GM15510 (cell line): ENCODE results near the gene CARS1.

Source experiments
- POLR2A ChIP-seq: IDR thresholded peaks from 3 replicates; pipeline ENCODE4 v1.6.1; 2011; ENCODE audit warnings: borderline replicate concordance; ENCODE audit not compliant: insufficient read length; ENCODE audit errors: extremely low read depth

CARS1 gene

DNA sequence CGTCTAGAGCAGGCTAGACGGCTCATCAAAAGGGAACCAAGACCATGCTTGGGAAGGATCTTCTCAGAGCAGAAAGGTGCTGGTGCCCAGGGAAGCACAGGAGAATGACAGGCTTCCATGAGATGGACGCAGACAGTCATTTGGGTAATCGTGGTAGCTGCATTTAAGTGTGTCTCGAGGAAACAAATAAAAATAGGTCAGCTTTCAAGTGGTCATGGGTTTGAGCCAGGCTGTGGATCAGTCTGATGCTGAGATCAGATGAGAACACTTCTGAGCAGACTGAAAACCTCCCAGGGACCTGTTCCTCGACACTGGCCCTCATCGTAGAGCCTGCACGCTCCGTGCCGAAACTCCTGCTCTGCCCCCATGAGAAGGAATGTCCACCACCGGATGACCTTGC, 4.7 kb downstream of the CARS1 start:
- TF ChIP-seq POLR2A: no peak

DNA sequence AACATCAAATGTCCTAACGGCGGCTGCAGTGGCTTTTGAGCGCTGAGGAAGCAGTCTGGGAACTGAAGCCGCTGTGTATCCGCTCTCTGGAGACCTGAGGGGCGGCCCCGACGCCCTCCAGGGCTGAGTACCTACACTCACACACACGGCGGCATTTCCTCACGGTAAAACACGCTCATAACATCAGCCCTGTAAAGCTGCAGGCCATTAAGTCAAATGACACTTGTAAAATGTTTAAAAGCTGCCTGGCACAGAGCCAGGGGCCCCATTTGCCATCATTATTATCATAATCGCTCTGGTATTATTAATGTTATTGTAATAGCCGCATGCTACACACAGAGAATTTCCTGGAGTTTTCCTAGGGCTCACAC, 5.1 kb downstream of the CARS1 start:
- TF ChIP-seq POLR2A: no peak

GRCh38 chr11:3051196-3052108, 5.8 kb downstream of the CARS1 start:
- TF ChIP-seq POLR2A: no peak

GRCh38 chr11:3050386-3051195, 6.6 kb downstream of the CARS1 start:
- no peak for TF ChIP-seq POLR2A

GRCh38 chr11:3049430-3050243, 7.6 kb downstream of the CARS1 start:
- peak; percentile 22 for TF ChIP-seq POLR2A

GRCh38 chr11:3047637-3048036, 9.6 kb downstream of the CARS1 start:
- no peak for TF ChIP-seq POLR2A

DNA sequence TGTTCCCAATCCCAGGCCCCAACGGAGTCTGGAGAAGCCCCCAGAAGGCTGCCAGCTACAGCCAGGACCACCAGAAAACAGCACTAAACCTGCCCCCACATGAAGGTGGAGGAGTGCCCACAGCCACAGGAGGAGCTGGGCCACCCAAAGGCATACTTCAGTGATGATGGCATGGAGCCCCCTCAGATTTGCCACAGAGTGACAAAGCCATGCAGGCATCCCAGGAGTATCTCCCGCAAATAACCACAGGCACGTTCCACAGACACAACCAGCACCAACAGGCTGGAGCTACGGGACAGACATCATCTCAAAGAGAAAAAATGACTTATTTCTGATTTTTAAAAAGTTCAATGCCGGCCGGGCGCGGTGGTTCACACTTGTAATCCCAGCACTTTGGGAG, 10.6 kb downstream of the CARS1 start:
- no peak for TF ChIP-seq POLR2A

DNA sequence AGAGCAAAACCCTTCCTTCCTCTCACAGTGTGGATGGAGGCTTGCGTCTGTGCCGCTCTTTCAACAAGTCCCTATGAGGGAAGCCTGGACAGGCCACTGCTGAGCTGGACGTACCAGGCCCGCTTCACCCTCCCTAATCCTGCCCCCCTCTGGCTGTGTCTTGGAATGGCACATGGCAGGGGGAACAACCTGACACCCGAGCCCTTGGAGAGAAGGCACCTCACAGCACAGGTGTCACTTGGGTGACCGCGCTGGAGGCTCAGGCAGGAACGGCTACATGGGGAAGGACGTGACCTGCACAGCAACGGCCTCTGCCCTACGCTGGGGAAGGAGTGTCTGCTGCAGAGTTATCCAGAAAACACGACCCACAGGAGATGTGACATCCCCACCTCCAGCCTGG, 11.0 kb downstream of the CARS1 start:
- no peak for TF ChIP-seq POLR2A

DNA sequence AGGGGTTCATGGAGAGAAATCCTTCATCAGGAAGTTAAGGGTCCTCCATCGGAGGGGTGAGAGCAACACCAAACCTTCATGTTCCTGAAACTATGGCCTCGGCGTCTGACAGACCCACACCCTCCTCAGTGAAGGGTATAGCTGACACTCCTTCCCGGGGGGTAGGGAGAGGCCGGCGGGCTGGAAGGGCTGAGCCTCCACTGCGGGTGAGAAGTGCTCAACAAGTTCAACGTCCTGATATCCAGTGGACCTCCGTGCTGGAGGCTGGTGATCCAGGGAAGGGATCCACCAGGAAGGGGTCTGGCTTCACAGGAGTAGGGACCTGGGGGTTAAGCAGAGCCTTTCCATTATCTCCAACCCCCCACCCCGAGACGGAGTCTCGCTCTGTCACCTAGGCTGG, 12.3 kb downstream of the CARS1 start:
- no peak for TF ChIP-seq POLR2A

DNA sequence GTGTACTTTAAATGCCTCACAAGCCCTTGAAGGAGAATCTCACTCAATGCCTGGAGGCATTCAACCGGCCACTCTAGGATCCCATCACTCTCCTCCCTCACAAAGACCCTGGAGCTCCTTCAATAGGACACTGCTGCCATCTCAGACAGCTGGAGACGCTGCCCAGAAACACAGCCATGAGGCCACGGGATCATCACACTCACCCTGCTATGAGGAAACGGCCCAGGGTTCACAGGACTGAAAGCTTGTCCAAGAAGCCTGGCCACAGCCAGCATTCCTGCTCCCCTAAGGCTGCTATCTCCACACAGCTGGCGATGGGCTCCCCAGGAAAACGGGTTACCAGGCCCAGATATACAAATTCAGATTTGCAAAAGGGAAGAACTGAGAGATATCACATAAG, 13.2 kb downstream of the CARS1 start:
- TF ChIP-seq POLR2A: no peak

DNA sequence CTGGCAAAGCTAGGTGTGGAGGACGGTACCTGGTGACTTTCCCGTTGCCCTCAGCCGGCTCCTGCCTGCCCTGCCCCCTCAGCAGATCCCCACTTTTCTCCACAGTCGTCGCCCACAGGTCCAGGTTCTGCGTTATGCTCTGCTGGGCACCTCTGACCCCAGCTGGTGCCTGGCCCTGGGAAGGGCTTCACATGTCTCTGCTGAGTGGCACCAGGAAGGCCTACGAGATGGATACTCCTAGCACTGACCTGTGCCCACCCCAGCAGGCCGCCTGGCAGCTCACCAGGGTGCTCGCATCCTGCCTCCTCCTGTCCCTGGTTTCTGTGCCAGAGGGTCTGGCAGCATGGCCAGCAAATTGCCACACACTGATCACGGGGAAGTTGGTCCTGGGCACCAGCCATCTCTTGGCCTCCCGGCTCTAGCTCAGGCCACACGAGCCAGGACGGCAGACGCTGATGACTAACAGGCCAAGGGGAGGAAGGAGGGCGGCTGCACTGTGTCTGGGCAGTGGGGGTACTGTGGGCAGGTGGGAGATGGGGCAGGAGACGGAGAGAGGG, 13.8 kb downstream of the CARS1 start:
- no peak for TF ChIP-seq POLR2A

GRCh38 chr11:3042496-3043314, 14.5 kb downstream of the CARS1 start:
- no peak for TF ChIP-seq POLR2A

DNA sequence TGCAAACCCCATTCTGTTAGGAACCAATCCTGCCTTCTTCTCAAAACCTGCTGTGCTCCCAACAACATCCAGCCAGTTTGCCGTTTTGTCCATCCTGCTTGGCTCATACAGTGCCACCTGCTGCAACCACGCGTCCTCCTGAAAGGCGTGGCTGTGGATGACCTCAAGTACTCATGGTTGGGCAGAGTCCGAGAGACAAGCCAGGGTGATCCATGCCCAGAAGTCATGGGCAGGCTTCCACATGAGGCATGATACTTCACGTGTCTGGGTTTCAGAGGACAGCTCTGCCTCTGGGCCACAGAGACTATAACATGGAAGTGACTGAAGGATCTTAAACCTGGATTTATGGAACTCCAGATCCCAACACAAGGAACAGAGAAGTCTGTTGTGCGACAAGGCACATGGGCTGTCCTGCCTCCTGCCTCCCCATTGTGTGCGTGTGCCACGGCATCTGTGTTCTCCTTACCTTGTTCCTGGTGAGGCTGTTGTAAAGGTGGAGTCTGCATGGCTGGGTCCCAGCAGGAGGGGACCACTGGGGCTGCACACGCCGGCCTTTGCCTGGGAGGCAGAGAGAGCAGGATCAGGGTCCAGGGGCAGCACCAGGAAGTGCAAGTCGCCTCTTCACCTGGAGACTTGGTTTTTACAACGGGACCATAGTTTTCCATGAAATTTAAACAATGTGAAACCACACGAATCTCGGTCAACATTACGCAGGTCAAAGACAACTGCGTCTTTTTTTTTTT, 15.4 kb downstream of the CARS1 start:
- no peak for TF ChIP-seq POLR2A
